ENCODE data around the gene BIN2.

BIN2 gene

DNA sequence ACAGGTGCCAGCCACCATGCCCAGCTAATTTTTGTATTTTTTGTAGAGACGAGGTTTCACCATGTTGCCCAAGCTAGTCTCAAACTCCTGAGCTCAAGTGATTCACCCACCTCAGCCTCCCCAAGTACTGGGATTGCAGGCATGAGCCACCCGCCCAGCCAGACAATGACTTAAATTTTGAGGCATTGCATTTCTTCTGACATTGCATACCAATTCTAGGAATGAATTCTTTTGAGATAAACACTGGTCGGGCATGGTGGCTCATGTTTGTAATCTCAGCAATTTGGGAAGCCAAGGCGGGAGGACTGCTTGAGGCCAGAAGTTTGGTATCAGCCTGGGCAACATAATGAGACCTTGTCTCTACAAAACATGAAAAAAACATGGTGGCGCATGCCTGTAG, 25.1 kb upstream of the BIN2 start:
- TF ChIP-seq, protein P1, sequence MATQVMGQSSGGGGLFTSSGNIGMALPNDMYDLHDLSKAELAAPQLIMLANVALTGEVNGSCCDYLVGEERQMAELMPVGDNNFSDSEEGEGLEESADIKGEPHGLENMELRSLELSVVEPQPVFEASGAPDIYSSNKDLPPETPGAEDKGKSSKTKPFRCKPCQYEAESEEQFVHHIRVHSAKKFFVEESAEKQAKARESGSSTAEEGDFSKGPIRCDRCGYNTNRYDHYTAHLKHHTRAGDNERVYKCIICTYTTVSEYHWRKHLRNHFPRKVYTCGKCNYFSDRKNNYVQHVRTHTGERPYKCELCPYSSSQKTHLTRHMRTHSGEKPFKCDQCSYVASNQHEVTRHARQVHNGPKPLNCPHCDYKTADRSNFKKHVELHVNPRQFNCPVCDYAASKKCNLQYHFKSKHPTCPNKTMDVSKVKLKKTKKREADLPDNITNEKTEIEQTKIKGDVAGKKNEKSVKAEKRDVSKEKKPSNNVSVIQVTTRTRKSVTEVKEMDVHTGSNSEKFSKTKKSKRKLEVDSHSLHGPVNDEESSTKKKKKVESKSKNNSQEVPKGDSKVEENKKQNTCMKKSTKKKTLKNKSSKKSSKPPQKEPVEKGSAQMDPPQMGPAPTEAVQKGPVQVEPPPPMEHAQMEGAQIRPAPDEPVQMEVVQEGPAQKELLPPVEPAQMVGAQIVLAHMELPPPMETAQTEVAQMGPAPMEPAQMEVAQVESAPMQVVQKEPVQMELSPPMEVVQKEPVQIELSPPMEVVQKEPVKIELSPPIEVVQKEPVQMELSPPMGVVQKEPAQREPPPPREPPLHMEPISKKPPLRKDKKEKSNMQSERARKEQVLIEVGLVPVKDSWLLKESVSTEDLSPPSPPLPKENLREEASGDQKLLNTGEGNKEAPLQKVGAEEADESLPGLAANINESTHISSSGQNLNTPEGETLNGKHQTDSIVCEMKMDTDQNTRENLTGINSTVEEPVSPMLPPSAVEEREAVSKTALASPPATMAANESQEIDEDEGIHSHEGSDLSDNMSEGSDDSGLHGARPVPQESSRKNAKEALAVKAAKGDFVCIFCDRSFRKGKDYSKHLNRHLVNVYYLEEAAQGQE (IDR thresholded peaks at IDR 0.05; ENCODE audit: insufficient read depth in 1 of 2, low read depth in 2 of 2, low read length in 2 of 2), result no peak
- TF ChIP-seq FOXP2 (optimal IDR thresholded peaks at IDR 0.05; ENCODE audit: borderline replicate concordance, extremely low read depth, extremely low read length, insufficient read depth) (no peak), SIN3A (IDR thresholded peaks at IDR 0.05; ENCODE audit: borderline replicate concordance, insufficient read depth, low read length) (no peak), POLR2AphosphoS5 (IDR thresholded peaks at IDR 0.05; ENCODE audit: low read depth, low read length) (no peak), TAF1 (IDR thresholded peaks at IDR 0.05; ENCODE audit: borderline replicate concordance, insufficient read depth, low read length) (no peak)

DNA sequence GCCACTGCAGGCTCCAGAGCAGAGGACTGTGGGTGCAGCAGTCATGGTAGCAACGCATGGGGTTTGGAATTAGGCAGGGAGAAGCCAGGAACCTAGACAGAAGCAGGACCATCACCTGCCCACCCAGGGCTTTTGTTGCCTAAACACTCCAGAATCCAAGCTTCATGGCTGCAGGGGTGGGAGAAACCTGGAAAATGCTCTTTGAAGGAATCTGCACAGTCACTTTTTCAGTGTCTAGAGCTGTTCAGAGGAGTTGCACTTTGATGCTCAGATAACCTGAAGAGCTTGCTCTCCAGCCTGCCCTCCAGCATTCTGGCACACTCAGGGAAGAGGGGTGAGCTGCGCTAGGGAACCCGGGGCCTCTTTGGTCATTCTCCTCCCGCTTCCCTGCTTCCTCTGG, 24.1 kb upstream of the BIN2 start:
- TF ChIP-seq POLR2AphosphoS5 (IDR thresholded peaks at IDR 0.05; ENCODE audit: low read depth, low read length) (no peak), TAF1 (IDR thresholded peaks at IDR 0.05; ENCODE audit: borderline replicate concordance, insufficient read depth, low read length) (no peak), FOXP2 (optimal IDR thresholded peaks at IDR 0.05; ENCODE audit: borderline replicate concordance, extremely low read depth, extremely low read length, insufficient read depth) (no peak), SIN3A (IDR thresholded peaks at IDR 0.05; ENCODE audit: borderline replicate concordance, insufficient read depth, low read length) (no peak)
- TF ChIP-seq, protein P1 (IDR thresholded peaks at IDR 0.05; ENCODE audit: insufficient read depth in 1 of 2, low read depth in 2 of 2, low read length in 2 of 2), result no peak

DNA sequence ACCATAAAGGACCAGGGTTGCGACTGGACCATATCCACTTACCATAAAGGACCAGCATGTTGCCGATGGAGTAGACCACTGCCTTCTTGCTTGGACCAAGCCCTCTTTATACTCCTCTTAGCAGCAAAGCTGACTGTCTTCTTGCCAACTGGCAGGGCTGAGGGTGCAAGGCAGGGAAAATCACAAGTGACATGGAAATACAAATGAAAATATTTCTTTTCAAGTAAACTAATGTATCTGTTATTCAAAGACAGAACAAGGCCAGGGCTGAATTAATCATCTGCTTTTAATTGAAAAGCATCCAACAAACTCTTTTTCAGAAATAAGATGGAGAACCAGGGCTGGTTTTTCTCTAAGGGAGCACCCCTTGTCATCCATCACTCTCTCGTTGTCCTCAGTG, 22.6 kb upstream of the BIN2 start, which contains the start of gene CELA1:
TSS of gene CELA1 (minus strand) at position 99 of the 400 bp plus-strand sequence. CDS start at position 58, 41 bp downstream.
- TF ChIP-seq POLR2AphosphoS5 (IDR thresholded peaks at IDR 0.05; ENCODE audit: low read depth, low read length) (no peak), FOXP2 (optimal IDR thresholded peaks at IDR 0.05; ENCODE audit: borderline replicate concordance, extremely low read depth, extremely low read length, insufficient read depth) (no peak), TAF1 (IDR thresholded peaks at IDR 0.05; ENCODE audit: borderline replicate concordance, insufficient read depth, low read length) (no peak), SIN3A (IDR thresholded peaks at IDR 0.05; ENCODE audit: borderline replicate concordance, insufficient read depth, low read length) (no peak)
- TF ChIP-seq, protein P1 (IDR thresholded peaks at IDR 0.05; ENCODE audit: insufficient read depth in 1 of 2, low read depth in 2 of 2, low read length in 2 of 2), result no peak

DNA sequence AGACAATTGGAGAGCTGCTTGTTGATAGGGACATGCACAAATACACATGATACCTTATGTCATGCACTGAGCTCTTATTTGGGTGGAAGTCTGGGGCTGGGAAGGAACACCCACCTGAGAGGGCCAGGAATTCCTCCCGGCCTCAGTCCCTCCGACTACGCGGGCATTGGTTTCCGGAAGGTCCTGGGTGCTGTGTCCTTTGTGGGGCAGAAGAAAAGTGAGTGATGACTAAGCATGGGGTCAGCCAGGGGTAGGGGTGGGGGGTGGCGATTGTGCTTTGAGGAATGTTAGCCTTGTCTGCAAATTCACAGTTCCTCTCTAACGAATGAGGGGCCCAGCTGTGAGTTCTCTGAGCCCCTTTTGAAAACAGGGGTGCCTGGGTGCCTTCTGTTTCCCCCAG, 21.7 kb upstream of the BIN2 start:
- TF ChIP-seq FOXP2 (optimal IDR thresholded peaks at IDR 0.05; ENCODE audit: borderline replicate concordance, extremely low read depth, extremely low read length, insufficient read depth) (no peak), SIN3A (IDR thresholded peaks at IDR 0.05; ENCODE audit: borderline replicate concordance, insufficient read depth, low read length) (no peak), TAF1 (IDR thresholded peaks at IDR 0.05; ENCODE audit: borderline replicate concordance, insufficient read depth, low read length) (no peak), POLR2AphosphoS5 (IDR thresholded peaks at IDR 0.05; ENCODE audit: low read depth, low read length) (no peak)
- TF ChIP-seq, protein P1 (IDR thresholded peaks at IDR 0.05; ENCODE audit: insufficient read depth in 1 of 2, low read depth in 2 of 2, low read length in 2 of 2), result no peak

DNA sequence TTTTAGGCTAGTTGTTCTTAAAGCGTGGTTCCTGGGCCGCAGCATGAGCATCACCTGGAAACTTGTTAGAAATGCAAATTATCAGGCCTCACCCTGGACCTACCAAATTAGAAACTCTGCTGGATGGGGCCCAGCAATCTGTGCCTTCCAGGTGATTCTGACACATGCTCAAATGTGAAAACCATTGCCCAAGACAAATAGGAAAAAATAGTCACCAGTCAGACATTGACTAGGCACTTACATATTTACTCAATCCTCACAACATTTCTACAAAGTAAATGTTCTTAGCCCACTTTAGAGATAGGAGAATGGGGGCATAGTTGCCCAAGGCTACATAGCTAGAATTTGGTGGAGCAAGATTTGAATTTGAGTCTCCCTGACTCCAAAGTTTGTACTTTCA, 19.2 kb upstream of the BIN2 start:
- TF ChIP-seq FOXP2 (optimal IDR thresholded peaks at IDR 0.05; ENCODE audit: borderline replicate concordance, extremely low read depth, extremely low read length, insufficient read depth), result no peak
- no peak for TF ChIP-seq TAF1 (IDR thresholded peaks at IDR 0.05; ENCODE audit: borderline replicate concordance, insufficient read depth, low read length)
- TF ChIP-seq SIN3A (IDR thresholded peaks at IDR 0.05; ENCODE audit: borderline replicate concordance, insufficient read depth, low read length), result no peak
- TF ChIP-seq, protein P1 (IDR thresholded peaks at IDR 0.05; ENCODE audit: insufficient read depth in 1 of 2, low read depth in 2 of 2, low read length in 2 of 2), result no peak
- TF ChIP-seq POLR2AphosphoS5 (IDR thresholded peaks at IDR 0.05; ENCODE audit: low read depth, low read length), result no peak

Measured in PFSK-1 (cell line).